Stimulated activated CD4-positive, alpha-beta T cell treated with anti-CD3 and anti-CD28 coated beads, TNF-alpha, amount 100 ng/mL, for 48 hours (primary cell): ENCODE data around the gene TMBIM6.
"Not testable (repeated sequence)": the region's sequence is repeated elsewhere in the genome, so short reads cannot be mapped to it uniquely, and the experiment has no call there.

Experiments used
- DNase-seq, 3 donors: peaks; one replicate each; pipeline ENCODE4 v3.0.0-alpha.2; 2020; ENCODE audit warnings: low read depth in 3 of 3

The TMBIM6 gene

GRCh38 chr12:49740930-49741881 lies at the start of gene TMBIM6:
Gene TMBIM6 (plus strand): TSS chr12:49741557. CDS start chr12:49752494, 10,937 bp downstream.
- DNase-seq: peak; percentile 96 to 100 (median 98)

- DNase-seq: no peak
Observed at GRCh38 chr12:49692851-49693250, 48.5 kb upstream of the TMBIM6 start.

GRCh38 chr12:49693931-49694444 lies 47.4 kb upstream of the TMBIM6 start:
- no peak for DNase-seq

- DNase-seq: no peak
Observed at GRCh38 chr12:49696723-49697122, 44.6 kb upstream of the TMBIM6 start.

- DNase-seq: no peak
Observed at GRCh38 chr12:49697808-49698207, 43.5 kb upstream of the TMBIM6 start.

GRCh38 chr12:49698619-49699545 lies 42.5 kb upstream of the TMBIM6 start:
- DNase-seq: no peak

- no peak for DNase-seq
Observed at GRCh38 chr12:49702009-49702408, 39.3 kb upstream of the TMBIM6 start.

- no peak for DNase-seq
Observed at GRCh38 chr12:49702676-49703215, 38.6 kb upstream of the TMBIM6 start.

GRCh38 chr12:49703647-49704137 lies 37.7 kb upstream of the TMBIM6 start:
- peak; percentile 27 to 44 (median 43) for DNase-seq

- DNase-seq: peak in 1 of 3 donors; percentile 21
Observed at GRCh38 chr12:49705479-49706134, 35.8 kb upstream of the TMBIM6 start.

- DNase-seq: no peak
Observed at GRCh38 chr12:49706351-49707127, 34.8 kb upstream of the TMBIM6 start.

GRCh38 chr12:49707128-49707811 lies 34.1 kb upstream of the TMBIM6 start, which contains the start of gene FMNL3:
Gene FMNL3 (minus strand): TSS chr12:49707405. CDS start chr12:49707180, 225 bp downstream.
- peak; percentile 95 to 99 (median 99) for DNase-seq

- no peak for DNase-seq
Observed at GRCh38 chr12:49707812-49708147, 33.6 kb upstream of the TMBIM6 start.

GRCh38 chr12:49708851-49709250 lies 32.5 kb upstream of the TMBIM6 start:
- DNase-seq: no peak

GRCh38 chr12:49713952-49714351 lies 27.4 kb upstream of the TMBIM6 start:
- DNase-seq: not testable (repeated sequence)

- DNase-seq: no peak
Observed at GRCh38 chr12:49716553-49716952, 24.8 kb upstream of the TMBIM6 start.

GRCh38 chr12:49717800-49718199 lies 23.6 kb upstream of the TMBIM6 start:
- not testable (repeated sequence) for DNase-seq

GRCh38 chr12:49720214-49720613 lies 21.1 kb upstream of the TMBIM6 start:
- no peak for DNase-seq

GRCh38 chr12:49721355-49721754 lies 20.0 kb upstream of the TMBIM6 start:
- not testable (repeated sequence) for DNase-seq

- DNase-seq: no peak
Observed at GRCh38 chr12:49728446-49728845, 12.9 kb upstream of the TMBIM6 start.
